GF-D8 (cell line): Measurements from ENCODE around the gene RAET1E.
A peak's percentile ranks its signal among the peaks of the same experiment; 100 is the strongest.
"Not testable (repeated sequence)": the region's sequence is repeated elsewhere in the genome, so short reads cannot be mapped to it uniquely, and the experiment has no call there.

Experiments used
- DNase-seq: peaks from one replicate; lab custom pipeline; 2025; lab: John Stamatoyannopoulos, UW

Gene RAET1E

GRCh38 chr6:149861603-149862423 is 36.1 kb downstream of the RAET1E start:
- DNase-seq = no peak

- DNase-seq = no peak
These were observed 36.9 kb downstream of the RAET1E start for GRCh38 chr6:149860834-149861602.

GRCh38 chr6:149860513-149860833 is 37.4 kb downstream of the RAET1E start:
- no peak for DNase-seq

DNA sequence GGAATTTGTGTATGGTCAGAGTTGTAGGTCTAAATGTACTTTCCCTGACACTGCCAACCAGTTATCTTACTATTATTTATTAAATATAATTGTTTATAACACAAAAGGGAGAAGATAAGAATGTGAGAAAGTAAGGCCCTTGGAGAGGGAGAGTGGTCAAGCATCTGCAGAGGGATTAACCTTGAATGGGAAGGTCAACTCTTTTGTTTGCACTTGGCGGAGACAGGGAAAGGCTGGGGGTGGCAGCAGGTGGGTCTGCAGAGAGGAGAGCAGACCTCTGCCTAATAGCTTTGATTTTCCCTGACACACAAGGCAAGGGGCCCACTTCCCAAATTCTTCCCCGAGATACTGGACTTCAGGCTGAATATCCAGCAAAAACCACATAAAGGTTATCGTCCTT is 38.0 kb downstream of the RAET1E start:
- no peak for DNase-seq

GRCh38 chr6:149859368-149859767 is 38.5 kb downstream of the RAET1E start:
- DNase-seq = no peak

DNA sequence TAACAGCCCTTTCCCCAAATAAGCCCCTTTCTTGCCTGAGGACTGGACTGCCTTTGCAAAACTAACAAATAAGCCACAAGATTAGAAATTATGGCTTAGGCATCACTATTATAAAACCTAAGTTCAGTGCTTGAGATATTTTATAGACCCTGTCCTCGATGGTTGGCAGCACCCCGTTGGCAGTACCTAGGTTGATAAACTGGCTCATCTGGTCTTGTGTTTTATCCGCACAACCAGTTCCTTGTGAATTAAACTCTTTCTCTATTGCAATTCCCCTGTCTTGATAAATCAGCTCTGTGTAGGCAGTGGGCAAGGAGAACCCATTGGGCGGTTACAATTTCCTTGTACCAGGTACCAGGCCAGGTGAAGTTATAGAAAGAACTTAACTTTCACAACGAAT is 40.4 kb downstream of the RAET1E start:
- DNase-seq = no peak

DNA sequence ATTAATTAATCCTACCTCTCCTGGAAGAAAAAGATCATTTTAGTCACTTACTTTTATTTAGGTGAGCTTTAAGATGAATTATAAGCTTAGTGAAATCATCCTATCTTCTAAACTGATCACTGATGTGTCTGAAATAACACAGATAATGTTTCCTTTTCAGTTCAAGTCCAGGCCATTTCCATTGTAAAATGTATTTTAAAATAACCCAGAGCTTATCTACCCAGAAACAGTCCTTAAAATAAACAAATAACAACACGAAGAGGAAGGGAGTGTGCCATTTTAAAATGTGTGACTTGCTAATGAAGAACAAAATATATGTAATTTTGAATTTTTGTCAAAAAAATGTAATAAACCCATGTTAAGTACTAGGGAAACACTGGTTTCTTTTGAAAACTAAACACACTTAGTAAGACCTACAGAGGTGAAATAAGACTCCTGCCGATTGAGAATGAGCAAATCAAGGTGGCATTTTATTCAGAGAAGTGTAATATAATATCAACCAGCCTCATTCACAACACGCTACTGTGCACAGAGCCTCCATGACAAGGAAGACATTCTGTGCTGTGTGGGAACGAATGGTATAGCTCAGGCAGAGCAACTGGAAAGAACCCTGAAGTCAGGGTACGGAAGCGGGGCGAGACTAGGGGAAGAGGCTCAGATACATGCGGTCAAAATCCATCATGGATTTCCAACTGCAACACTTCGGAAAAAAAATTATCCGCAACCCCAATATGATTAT is 41.5 kb downstream of the RAET1E start:
- DNase-seq = no peak

DNA sequence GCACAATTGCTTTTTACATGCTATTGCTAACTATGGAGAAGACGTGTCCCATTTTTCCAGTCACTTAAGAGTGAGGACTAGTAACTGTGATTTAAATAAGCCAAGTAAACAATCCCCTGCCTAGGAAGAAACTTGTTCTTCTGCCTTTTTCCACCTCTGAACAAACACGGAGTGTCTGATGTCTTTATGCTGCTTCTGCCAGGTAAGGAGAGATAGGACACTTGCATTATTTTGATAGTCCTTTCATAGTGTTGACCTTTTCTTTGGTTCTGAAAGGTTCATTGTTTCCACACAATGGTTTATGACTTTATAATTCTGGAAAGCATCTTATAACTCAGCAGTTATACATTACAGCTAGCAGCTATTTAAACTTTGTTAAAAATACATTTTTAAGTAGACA is 42.2 kb downstream of the RAET1E start:
- DNase-seq = no peak

- DNase-seq = no peak
These were observed 42.8 kb downstream of the RAET1E start for GRCh38 chr6:149855040-149855654.

DNA sequence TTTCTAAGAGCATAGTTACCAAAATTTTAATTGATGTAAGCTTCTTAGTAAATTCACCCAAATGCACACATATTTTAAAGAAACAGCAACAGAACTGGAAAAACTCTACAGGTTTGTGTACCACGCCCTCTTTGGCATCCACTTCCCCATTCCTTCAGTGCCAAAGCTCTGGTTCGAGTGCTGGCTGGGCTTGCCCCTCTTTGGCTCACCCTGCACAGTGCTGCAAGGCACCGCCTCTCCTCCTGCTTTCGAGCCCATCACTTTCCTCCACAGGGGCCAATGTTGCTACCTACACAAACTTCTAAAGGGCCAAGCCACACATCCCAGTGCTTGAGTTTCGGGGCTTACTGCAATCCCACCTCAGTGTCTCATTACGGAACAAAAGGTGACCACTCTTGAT is 43.4 kb downstream of the RAET1E start:
- DNase-seq = no peak

DNA sequence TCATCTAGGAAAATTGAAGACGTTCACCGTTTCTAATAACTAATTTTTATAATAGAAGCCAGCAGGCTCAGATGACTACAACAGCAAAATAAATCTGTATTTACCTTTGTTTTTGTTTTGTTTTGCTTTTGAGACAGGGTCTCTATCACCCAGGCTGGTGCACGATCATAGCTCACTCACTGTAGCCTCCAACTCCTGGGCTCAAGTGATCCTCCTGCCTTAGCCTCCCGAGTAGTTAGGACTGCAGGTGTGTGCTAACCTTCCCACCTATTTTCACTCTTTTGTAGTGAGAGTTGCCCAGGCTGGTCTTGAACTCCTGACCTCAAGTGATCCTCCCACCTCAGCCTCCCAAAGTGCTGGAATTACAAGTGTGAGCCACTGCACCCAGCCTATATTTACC is 43.9 kb downstream of the RAET1E start:
- not testable (repeated sequence) for DNase-seq

DNA sequence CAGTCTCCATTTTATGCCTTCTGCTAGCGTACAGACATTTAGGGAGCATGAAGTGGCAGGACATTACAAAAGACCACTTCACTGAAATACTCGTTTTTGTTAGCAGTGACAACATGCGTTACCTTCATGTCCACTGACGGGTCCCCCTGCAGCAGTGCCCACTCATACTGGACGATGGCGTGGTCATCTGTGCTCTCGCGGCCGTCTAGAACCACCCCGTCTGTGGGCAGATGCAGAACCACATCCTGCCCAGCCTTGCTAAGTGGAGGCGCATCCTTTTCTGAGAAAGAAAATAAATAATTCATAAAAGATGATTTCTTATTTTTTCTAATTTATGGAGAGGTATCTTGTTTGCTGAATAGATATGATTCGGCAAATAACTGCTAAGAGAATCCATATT is 45.0 kb downstream of the RAET1E start:
- DNase-seq = no peak

DNA sequence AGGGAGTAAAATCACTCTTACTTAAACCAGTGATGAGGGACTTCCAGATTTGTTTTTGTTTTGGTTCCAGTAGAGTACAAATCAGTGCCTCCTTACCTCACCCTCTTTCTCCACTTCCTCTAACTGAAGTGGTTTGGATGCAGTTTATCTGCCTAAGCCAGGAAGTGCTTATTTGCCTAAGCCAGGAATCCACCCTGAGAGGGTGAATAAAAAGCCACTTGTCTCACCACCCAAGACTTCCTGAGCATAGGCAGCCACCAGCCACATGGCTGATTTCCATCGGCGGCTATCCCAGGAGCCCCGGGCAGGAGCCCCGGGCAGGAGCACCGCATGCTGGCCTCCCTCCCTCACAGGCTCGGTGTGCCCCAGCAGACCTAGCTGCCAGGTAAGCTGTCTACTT is 45.7 kb downstream of the RAET1E start:
- peak; percentile 32 for DNase-seq

DNA sequence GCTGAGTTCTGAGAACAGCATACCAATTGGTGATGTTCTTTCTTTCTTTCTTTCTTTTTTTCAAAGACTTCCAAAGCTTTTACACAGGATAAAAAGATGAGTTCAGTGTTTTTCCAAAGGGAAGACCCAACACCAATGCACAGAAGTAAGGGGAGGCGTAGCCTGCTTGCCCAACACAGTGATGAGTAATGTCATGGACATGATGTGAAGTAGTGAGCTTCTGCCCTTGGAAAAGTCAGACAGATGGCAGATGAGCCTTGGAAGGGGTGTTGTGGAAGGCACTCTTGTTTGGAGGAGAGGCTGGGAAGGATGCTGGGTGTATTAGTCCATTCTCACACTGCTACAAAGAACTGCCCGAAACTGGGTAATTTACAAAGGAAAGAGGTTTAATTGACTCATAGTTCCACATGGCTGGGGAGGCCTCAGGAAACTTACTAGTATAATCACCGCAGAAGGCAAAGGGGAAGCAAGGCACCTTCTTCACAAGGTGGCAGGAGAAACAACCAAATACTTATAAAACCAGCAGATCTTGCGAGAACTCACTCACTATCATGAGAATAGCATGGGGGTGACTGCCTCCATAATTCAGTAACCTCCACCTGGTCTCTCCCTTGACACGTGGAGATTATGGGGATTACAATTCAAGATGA is 46.3 kb downstream of the RAET1E start:
- DNase-seq = no peak

GRCh38 chr6:149848343-149848742 is 49.6 kb downstream of the RAET1E start:
- not testable (repeated sequence) for DNase-seq
